GM23248 (cell line): ENCODE results near the gene AASDH.

Experiments used
- EZH2 ChIP-seq: fragments of 200-600 bp; sonication (generic); IDR thresholded peaks from 2 replicates; pipeline ENCODE4 v1.6.1; 2018; ENCODE audit warnings: antibody characterized with exemption, mild to moderate bottlenecking; ENCODE audit not compliant: insufficient read depth, poor library complexity, severe bottlenecking
- EZH2phosphoT487 ChIP-seq: fragments of 200-600 bp; sonication (generic); IDR thresholded peaks from 2 replicates; pipeline ENCODE4 v1.6.1; 2018; ENCODE audit warnings: antibody characterized with exemption, moderate library complexity, mild to moderate bottlenecking, low read depth; ENCODE audit not compliant: insufficient read depth

DNA sequence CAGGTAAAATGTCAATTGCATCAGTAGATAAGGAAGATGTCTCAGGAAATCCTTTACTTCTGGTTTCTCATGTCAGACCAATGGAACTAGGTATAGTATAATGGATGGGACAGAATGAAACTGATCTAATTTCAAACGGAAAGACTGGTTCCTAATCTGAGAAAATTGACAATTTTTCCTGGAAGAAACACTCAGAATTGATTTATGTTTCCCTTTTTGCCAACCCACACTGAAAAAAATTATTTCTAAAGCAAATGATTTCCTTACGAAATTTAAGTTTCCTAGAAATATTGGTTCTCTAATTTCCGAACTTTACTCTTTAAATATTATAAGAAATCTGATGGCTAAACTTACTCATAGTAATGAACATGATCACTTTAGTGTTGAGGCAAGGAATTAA is 29.1 kb upstream of the AASDH start:
- TF ChIP-seq EZH2 (no peak), EZH2phosphoT487 (no peak)
